Esophagus squamous epithelium (tissue), 5 donors: ENCODE measurements around the gene FBN3. TPM values are rescaled to one million over a fixed set of nuclear protein-coding genes. Genes with fewer than 3 reads are reported as not detected.
"Not testable (repeated sequence)": the region's sequence is repeated elsewhere in the genome, so short reads cannot be mapped to it uniquely, and the experiment has no call there.

Experiments
- DNase-seq: peaks from one replicate; lab custom pipeline; 2025; lab: John Stamatoyannopoulos, UW
- H3K27ac ChIP-seq, 4 donors: fragments of 200-600 bp; sonication (generic); one replicate each; pipeline ENCODE4 v1.5.1; 2016 to 2019; ENCODE audit warnings: mild to moderate bottlenecking in 1 of 4
- H3K27me3 ChIP-seq, 4 donors: fragments of 200-600 bp; sonication (generic); 1 replicate in 3 of 4; 2 replicates in 1 of 4; pipeline versions ENCODE4 v1.5.1 to v1.6.0; 2017 to 2021; ENCODE audit warnings: antibody characterized with exemption in 1 of 4
- H3K36me3 ChIP-seq, 3 donors: fragments of 200-600 bp; sonication (generic); one replicate each; pipeline ENCODE4 v1.5.1; 2016 to 2019
- H3K4me1 ChIP-seq, 3 donors: fragments of 200-600 bp; sonication (generic); one replicate each; pipeline ENCODE4 v1.5.1; 2017 to 2019
- H3K4me3 ChIP-seq, 4 donors: fragments of 200-600 bp; sonication (generic); 1 replicate in 3 of 4; 2 replicates in 1 of 4; pipeline ENCODE4 v1.5.1; 2016 to 2019; ENCODE audit warnings: mild to moderate bottlenecking in 2 of 4, moderate library complexity in 1 of 4
- H3K9me3 ChIP-seq, 3 donors: fragments of 200-600 bp; sonication (generic); one replicate each; pipeline ENCODE4 v1.5.1; 2016 to 2019
- POLR2A ChIP-seq, 4 donors: fragments of 450-650 bp; IDR thresholded peaks; one replicate each; pipeline ENCODE4 v1.6.1; 2017; ENCODE audit warnings: antibody characterized with exemption in 4 of 4, mild to moderate bottlenecking in 4 of 4, moderate library complexity in 3 of 4
- WGBS, 2 donors: methylation state at CpG; one replicate each; pipeline ENCODE4 v1.1.5; 2018; 5-methylcytosine and 5-hydroxymethylcytosine counted together
- intact Hi-C: fragments of 100-400 bp; cut with DNase I; formaldehyde crosslinking; loops from one replicate; pipeline ENCODE4 v1.15.0; 2022
- total RNA-seq, 4 donors: library from RNA; depleted of rRNA; stranded (reverse); fragments of >200 nt; gene quantifications; one replicate each; pipeline ENCODE4 v1.1.0, GENCODE V29; 2016
- TF ChIP-seq, protein P1 (sequence below), 6 experiments: fragments of 450-650 bp in 4 of 6; fragments of 200-600 bp in 2 of 6; sonication (generic) in 2 of 6; IDR thresholded peaks; one replicate each; pipeline ENCODE4 v1.5.1; 2016 to 2019; ENCODE audit warnings: antibody characterized with exemption in 6 of 6, mild to moderate bottlenecking in 4 of 6, moderate library complexity in 4 of 6
- donor health status: DM: yes; HTN: yes; CAD: no.

FBN3 gene
- total RNA-seq, 4 donors from 2014 or later, result 0.09 TPM; not detected in 3

DNA sequence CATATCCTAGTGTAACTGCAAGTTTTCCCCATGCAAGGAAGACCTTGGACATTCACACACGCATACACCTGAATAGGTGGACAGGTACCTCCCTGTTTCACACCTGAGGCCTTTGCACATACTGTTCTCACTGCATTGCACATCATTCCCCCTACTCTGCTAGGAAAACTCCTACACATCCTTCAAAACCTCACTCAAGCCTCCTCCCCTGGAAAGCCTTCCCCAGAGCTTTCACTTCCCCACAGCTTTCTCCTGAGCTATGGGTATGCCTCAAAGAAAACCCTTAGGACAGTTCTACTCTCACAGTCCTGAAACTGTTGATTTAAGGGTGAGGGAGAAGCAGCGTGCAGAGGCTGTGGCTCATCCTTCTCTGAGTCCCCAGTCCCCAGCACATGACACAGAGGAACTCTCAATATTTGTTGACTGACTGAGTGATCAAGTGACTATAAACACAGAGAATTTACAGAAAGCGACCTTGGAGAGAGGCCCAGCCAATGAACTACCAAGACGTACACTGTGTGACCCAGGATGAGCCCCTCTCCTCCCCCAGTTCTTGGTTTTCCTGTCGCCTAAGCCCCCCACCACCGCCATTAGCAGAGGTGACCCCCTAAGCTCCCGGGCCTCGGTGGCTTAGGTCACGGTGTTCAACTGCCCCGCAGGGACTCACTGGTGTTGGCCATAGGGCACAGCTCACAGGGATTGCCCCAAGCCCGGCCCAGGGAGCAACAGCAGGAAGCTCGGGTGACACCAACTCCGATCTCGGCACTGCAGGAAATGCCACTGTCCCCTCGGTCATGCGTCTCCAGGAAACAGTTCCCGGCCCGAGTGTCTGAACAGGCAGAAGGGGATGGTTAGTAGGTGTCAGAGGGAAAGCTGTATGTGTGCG is 40.6 kb downstream of the FBN3 start:
- Histone ChIP-seq H3K27me3 (peaks cover 0 to 30% (median 0%) of the 10 kb centered on the region in 4 donors), H3K4me1 (no peaks in the 10 kb centered on the region), H3K36me3 (no peaks in the 10 kb centered on the region), H3K27ac (no peak overlapping the region), H3K4me3 (no peak overlapping the region), H3K9me3 (no peaks in the 10 kb centered on the region)
- intact Hi-C loops, result no loop called here
- no peak for TF ChIP-seq POLR2A (IDR thresholded peaks at IDR 0.05)
- TF ChIP-seq, protein P1, sequence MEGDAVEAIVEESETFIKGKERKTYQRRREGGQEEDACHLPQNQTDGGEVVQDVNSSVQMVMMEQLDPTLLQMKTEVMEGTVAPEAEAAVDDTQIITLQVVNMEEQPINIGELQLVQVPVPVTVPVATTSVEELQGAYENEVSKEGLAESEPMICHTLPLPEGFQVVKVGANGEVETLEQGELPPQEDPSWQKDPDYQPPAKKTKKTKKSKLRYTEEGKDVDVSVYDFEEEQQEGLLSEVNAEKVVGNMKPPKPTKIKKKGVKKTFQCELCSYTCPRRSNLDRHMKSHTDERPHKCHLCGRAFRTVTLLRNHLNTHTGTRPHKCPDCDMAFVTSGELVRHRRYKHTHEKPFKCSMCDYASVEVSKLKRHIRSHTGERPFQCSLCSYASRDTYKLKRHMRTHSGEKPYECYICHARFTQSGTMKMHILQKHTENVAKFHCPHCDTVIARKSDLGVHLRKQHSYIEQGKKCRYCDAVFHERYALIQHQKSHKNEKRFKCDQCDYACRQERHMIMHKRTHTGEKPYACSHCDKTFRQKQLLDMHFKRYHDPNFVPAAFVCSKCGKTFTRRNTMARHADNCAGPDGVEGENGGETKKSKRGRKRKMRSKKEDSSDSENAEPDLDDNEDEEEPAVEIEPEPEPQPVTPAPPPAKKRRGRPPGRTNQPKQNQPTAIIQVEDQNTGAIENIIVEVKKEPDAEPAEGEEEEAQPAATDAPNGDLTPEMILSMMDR (IDR thresholded peaks at IDR 0.05), result no peak
- 61 to 88% methylated on average over 6 to 13 of the region's 19 CpGs for WGBS, 2 donors
- no peak for DNase-seq

DNA sequence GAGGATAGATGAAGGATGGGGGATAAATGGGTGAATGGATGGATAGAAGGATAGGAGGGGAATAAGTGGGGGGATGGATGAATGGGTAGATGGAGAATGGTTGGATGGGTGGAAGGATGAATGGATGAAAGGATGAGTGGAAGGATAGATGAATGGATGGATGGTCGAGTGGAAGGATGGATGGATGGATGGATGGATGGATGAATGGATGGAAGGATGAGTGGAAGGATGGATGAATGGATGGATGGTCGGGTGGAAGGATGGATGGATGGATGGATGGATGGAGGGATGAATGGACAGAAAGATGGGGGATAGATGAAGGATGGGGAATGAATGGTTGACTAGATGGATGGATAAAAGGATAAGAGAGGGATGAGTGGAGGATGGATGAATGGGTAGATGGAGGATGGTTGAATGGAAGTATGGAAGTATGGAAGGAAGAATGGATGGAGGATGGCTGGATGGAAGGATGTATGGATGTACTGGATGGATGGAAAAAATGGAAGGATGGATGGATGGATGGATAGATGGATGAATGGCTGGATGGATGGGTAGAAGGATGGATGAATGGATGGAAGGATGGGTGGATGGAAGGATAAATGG is 42.0 kb downstream of the FBN3 start:
- no peak for TF ChIP-seq POLR2A (IDR thresholded peaks at IDR 0.05)
- TF ChIP-seq, protein P1 (IDR thresholded peaks at IDR 0.05), result no peak
- H3K27ac ChIP-seq, result no peak overlapping the region
- no peaks in the 10 kb centered on the region for H3K4me1 ChIP-seq
- H3K9me3 ChIP-seq, result no peaks in the 10 kb centered on the region
- DNase-seq, result no peak
- H3K4me3 ChIP-seq, result no peak overlapping the region
- peaks cover 0 to 30% (median 0%) of the 10 kb centered on the region in 4 donors for H3K27me3 ChIP-seq
- WGBS, 2 donors, result 47 to 56% methylated on average over 2 of the region's 2 CpGs
- intact Hi-C loops, result no loop called here
- H3K36me3 ChIP-seq, result no peaks in the 10 kb centered on the region

DNA sequence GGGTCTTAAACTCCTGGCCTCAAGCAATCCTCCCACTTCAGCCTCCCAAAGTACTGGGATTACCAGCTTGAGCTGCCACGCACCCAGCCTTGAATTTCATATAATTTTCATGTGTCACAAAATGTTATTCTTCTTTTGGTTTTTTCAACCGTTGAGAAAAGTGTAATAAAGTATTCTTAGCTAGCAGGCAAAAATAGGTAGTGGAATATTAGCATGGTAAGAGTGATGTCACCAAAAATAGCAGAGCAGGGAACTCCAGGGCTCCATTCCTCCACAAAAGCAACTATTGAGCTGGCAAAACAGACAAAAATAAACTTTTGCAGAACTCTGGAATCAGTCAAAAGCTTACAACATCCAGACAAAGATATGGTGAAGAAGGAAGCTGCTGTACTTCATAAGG is 43.9 kb downstream of the FBN3 start:
- TF ChIP-seq POLR2A (IDR thresholded peaks at IDR 0.05), result no peak
- TF ChIP-seq, protein P1 (IDR thresholded peaks at IDR 0.05), result no peak
- H3K27ac ChIP-seq, result no peak overlapping the region
- H3K36me3 ChIP-seq, result no peaks in the 10 kb centered on the region
- no peak overlapping the region for H3K4me3 ChIP-seq
- H3K4me1 ChIP-seq, result no peaks in the 10 kb centered on the region
- intact Hi-C loops, result no loop called here
- peaks cover 0 to 25% (median 0%) of the 10 kb centered on the region in 4 donors for H3K27me3 ChIP-seq
- H3K9me3 ChIP-seq, result no peaks in the 10 kb centered on the region
- WGBS, 2 donors, result 51 to 88% methylated on average over 2 of the region's 2 CpGs
- no peak for DNase-seq

DNA sequence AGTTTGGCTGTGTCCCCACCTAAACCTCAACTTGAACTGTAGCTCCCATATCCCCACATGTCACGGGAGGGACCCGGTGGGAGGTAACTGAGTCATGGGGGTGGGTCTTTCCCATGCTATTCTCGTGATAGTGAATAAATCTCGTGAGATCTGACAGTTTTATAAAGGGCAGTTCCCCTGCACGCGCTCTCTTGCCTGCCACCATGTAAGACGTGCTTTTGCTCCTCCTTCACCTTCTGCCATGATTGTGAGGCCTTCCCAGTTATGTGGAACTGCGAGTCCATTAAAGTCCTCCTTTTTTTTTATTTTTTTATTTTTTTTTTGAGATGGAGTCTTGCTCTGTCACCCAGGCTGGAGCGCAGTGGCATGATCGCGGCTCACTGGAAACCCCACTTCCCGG is 47.5 kb downstream of the FBN3 start:
- H3K4me3 ChIP-seq, H3K4me1 ChIP-seq, H3K9me3 ChIP-seq, DNase-seq, H3K36me3 ChIP-seq, H3K27ac ChIP-seq, intact Hi-C loops: not testable (repeated sequence)
- WGBS, 2 donors, result 77 to 81% methylated on average over 9 to 12 of the region's 12 CpGs
- H3K27me3 ChIP-seq, result peaks cover 0 to 15% (median 0%) of the 10 kb centered on the region in 4 donors

DNA sequence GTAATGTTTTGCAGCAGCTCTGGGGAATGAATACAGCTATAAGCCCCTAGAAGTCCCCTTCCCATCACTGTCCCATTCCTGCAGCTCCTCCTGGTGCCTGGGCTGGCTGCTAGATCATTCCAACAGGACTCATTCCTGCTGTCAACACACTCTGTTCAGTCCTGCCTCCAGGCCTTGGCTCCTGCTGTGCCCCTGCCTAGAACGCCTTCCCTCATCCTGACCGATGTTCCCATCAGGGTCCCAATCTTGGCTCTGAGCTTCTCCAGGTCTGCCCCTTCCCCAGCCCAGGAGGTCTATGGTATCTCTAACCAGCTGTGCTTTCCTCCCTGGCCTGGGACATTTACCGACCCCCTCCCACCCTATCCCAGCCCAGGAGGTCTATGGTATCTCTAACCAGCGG is 48.1 kb downstream of the FBN3 start:
- 66 to 89% methylated on average over 4 of the region's 4 CpGs for WGBS, 2 donors
- intact Hi-C loops, result no loop called here
- Histone ChIP-seq H3K9me3 (peaks cover 0 to 9% (median 5%) of the 10 kb centered on the region in 3 donors), H3K27ac (no peak overlapping the region), H3K4me3 (no peak overlapping the region), H3K36me3 (no peaks in the 10 kb centered on the region), H3K4me1 (no peaks in the 10 kb centered on the region), H3K27me3 (peaks cover 0 to 12% (median 0%) of the 10 kb centered on the region in 4 donors)
- TF ChIP-seq, protein P1 (IDR thresholded peaks at IDR 0.05), result no peak
- TF ChIP-seq POLR2A (IDR thresholded peaks at IDR 0.05), result no peak
- no peak for DNase-seq
